Keratinocyte (primary cell): ENCODE measurements around the gene VAC14.

Experiments used
- CTCF ChIP-seq, 3 experiments: IDR thresholded peaks in 1 of 3; conservative IDR thresholded peaks in 1 of 3; optimal IDR thresholded peaks in 1 of 3; 2 replicates in 2 of 3; 3 replicates in 1 of 3; pipeline versions ENCODE3 to v1.5.1; 2011; ENCODE audit warnings: low read length in 3 of 3, mild to moderate bottlenecking in 3 of 3, moderate library complexity in 2 of 3, control low read depth in 1 of 3, inconsistent platforms in 1 of 3; ENCODE audit not compliant: insufficient read depth in 2 of 3; ENCODE audit errors: extremely low read depth in 1 of 3
- EZH2 ChIP-seq: IDR thresholded peaks from one replicate; pipeline ENCODE4 v1.6.1; 2012; ENCODE audit warnings: inconsistent platforms, mild to moderate bottlenecking, low read length, moderate library complexity

- no peak for TF ChIP-seq CTCF (optimal IDR thresholded peaks at IDR 0.05 in 1 of 3, IDR thresholded peaks at IDR 0.05 in 1 of 3, conservative IDR thresholded peaks at IDR 0.05 in 1 of 3; ENCODE audit: extremely low read depth in 1 of 3, insufficient read depth in 2 of 3, low read length in 3 of 3)
- no peak for TF ChIP-seq EZH2
Observed at GRCh38 chr16:70720425-70721201, 80.3 kb downstream of the VAC14 start.
